Epidermal melanocyte (primary cell): ENCODE data around the gene MCF2L2.

Source experiments
- DNase-seq: peaks from one replicate; pipeline ENCODE4 v3.0.0; 2011; ENCODE audit warnings: low spot score; ENCODE audit not compliant: insufficient read length

Gene MCF2L2

DNA sequence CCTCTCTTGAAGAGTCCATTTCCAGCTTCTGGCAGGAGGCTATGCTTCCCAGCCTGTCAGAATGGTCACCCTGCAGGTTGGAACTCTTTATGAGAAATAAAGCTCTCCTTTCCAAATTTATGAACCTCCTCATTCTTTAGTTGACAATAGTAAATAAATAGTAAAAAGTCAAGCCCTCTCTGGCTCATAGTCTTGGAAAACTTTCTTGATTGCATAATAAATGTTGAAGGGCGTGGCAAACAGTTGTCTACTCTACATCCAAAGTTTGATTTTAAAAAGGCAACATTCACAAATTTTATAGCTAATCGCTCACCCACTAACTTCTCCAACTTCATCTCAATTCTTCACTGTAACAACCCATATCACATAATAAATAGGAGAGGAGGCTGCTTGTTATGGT lies 58.8 kb downstream of the MCF2L2 start:
- DNase-seq: no peak

DNA sequence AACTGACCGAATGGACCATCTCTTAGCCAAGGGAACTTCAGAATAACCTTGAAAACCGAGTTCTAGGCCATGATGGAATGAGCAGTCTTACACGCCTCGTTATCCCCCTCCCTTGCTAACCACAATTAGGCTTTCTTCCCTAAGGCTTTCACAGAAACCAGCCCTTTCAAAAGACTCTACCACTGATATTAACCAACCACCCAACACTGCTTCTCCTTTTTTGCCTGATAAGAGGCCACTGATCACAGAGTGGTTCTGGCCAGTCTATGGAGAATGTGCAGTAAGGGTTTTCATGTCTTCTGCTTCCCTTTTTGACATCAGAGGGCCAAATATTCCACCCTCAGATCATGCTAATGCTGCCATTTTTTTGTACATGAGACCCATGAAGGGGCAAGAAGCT lies 59.3 kb downstream of the MCF2L2 start:
- no peak for DNase-seq

DNA sequence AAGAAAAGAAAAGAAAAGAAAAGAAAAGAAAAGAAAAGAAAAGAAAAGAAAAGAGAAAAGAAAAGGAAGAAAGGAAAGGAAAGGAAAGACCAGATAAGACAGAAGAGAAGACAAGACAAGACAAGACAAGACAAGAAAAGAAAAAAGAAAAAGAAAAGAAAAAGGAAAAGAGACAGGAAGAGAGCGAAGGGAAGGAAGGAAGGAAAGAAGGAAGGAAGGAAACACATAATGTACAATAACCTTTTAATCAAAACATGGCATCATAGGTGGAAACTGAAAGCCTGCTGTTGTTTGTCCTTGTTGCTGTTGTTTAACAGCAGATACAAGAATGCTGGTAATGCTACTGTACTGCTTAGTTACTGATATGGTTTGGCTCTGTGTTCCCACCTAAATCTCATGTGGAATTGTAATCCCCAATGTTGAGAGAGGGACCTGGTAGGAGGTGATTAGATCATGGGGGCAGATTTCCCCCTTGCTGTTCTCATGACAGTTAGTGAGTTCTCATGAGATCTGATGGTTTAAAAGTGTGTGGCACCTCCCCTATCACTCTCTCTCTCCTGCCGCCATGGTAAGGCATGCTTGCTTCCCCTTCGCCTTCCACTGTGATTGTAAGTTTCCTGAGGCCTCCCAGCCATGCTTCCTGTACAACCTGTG lies 67.3 kb downstream of the MCF2L2 start:
- no peak for DNase-seq

DNA sequence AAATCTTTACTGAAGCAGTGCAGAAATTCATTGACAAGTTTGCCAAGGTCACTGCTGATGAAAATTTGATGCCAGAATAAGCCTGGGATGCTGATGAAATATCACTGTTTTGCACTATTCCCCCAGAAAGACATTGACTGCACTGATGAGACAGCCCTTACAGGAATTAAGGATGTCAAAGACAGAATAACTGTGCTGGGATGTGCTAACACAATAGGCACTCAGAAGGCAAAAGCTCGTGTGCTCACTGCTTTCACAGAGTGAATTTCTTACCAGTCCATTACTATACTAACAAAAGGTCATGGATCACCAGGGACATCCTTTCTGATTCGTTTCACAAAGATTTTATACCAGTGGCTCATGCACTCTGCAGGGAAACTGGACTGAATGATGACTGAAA lies 69.4 kb downstream of the MCF2L2 start:
- no peak for DNase-seq

DNA sequence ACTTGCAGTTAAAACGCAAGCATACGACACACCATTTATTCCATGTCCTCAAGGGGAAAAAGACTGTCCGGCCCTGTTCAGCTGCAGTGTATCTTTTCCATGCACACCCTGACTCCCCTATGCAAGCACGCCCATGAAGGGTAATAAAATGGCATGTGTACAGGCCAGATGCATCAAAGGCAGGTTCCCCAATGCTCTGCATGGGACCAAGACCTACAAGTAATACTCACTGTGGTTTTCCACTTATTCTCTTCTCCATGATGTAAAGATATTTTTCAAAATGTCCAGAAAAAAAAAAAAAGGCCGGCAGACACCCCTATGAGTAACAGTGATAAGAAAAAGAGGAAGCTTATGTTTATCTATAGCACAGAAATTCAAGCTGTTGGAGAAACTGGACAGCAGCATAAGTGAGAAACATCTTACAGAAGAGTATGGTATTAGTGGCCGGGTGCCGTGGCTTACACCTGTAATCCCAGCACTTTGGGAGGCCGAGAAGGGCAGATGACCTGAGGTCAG lies 70.8 kb downstream of the MCF2L2 start:
- no peak for DNase-seq

DNA sequence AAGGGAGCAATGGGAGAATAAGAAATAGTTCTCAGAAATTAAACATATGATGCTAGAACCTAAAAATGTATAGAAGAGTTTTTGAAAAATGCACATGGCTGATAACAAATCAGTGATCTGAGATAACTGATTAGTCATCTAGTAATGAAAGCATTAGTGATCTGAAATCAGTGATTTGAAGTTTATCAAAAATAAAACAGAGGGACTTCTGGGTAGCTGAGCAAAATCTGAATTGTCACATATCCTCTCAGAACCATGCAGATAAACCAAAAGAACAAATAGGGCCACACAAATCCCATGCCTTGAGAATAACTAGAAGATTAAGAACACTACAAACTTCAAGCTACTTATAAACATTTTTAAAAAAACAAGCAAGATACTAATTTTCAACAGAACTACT lies 71.5 kb downstream of the MCF2L2 start:
- no peak for DNase-seq

DNA sequence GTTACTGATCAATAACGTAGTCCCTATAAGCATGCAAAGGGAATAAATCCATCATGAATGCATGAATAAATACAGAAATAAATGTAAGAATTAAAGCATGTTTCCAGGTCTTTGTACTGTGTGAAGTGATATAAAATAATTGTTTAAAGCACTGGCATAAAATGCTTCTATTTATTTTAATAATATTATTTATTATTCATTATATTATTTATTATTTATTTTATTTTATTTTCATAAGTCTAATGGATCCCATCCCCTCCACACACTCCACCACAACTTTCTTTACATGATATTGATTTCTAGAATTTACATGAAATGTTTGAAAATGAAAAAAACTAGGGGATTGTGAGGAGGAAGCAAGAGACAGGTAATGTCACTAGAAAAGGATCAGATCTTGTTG lies 73.5 kb downstream of the MCF2L2 start:
- DNase-seq: no peak

DNA sequence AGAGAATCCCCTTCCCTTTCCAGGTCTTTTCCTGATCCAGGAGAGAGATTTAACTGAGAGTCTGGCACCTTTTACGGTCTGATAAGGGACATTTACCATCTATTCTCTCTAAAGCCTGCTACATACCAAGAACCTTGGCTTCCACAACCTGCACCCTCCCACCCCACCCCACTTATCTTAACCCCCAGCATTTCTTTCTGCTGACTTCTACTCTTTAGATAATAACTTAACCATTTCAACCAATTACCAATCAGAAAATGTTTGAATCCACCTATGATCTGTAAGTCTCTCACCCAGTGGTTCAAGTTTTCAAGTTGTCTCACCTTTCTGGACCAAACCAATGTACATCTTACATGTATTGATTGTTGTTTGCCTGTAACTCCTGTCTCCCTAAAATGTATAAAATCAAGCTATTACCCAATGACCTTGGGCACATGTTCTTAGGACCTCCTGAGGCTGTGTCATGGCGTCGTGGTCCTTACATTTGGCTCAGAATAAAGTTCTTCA lies 74.0 kb downstream of the MCF2L2 start:
- no peak for DNase-seq

DNA sequence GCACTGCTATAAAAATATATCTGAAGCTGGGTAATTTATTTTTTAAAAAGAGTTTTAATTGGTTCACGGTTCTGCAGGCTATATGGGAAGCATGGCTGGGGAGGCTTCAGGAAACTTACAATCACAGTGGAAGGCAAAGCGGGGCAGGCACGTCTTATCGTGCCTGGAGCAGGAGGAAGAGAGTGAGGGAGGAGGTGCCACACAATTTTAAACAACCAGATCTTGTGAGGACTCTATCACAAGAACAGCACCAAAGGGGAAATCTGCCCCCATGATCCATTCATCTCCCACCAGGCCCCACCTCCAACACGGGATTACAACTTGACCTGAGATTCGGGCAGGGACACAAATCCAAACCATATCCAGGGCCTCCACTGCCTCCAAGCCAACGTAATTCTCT lies 75.0 kb downstream of the MCF2L2 start:
- DNase-seq: no peak

DNA sequence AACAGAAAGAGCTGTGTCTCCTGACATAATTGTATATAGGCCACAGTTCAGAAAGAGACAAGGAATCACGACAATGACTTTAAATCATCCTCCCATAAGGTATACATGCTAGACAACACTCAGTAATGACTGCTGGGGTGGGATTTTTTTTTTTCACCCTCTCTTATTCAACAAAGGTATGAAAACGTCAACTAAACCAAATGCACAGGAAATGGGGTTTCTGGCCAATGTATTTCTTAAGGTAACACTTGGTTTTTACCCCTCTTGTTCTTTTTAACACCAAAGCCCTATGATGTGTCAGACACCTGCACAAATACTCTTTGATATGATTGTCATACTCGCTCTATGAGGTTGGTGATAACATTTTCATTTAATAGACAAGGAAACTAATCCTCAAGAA lies 78.3 kb downstream of the MCF2L2 start:
- no peak for DNase-seq

DNA sequence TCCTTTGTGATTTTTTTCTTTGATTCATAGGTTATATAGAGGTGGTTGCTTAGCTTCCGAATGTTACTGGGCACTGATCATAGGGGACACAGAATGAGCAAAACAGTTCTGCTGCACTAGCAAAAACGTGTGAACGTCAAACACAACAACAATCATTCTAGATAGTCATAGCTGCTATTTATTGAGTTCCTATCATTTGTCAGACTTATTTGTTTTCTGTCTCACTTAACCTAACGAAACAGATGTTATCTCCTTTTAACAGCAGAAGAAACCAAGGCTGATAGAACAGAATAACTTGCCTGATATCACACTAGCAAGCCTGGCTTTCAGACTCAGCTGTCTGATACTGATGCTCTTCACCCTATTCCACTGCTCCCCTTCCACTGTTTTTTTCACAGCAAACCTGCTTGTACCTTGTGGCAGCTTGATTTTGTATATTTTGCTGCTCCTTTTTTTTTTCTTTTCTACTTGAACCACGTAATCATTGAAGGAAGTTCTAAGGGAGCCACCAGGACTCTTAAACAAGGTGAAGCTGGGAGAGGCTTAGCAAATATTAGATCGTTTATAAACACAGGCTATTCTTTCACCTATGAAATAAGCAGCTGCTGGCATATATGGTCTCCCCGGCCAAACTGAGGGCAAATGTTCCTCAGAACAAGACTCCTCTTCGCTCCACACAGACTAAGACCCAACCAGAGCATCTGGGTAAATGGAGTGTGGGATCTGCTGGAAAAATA lies 78.8 kb downstream of the MCF2L2 start:
- DNase-seq: no peak

DNA sequence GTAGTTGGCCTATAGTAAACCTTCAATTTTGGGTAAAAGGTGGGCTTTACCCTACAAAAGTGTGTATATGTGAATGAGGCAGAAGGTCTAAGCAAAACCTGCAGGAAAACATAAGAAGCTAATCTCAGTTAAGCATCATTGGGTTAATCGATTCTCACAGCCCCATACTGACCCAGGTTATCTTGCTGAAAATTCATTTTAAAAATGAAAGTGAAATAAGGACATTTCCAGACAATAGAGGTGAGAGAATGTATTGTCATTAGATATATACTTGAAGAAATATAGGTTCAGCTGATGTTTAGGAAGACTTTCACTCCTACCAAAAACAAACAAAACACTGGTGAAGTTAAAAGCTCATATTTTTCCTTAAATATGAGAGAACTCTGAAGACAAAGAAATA lies 85.6 kb downstream of the MCF2L2 start:
- no peak for DNase-seq

DNA sequence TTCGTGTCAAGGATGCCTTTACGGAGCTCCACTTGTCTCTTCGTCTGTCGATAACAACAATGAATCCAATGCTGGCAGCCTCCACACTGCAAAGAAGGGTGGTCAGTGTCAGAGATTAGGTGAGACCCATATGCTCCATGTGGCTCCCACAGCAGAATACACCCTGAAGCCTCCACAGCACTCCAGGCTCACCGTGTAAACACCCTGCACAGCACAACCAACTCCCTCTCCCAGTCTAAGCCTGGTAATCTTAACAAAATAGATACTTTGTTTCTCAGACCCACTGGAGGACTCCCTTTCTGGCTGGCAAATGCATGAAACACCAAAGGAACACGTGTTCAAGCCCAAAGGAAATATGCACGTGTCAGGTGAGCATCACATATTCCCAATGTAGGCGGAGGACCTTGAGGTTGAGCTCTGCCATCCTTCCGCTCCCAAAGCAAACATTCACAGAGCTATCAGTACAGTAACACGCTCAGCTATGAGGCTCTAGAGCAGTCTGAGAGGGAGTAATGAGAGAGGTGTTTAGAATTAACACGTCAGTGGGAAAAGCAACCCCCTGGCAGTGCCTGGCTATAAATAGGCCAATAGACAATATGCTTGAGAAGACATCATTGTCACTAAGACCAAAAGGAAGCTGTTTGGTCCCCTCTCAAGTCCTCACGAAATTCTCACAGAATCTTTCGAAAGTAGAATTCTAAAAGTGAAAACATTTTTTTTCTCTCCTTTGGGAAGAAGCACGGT lies 86.7 kb downstream of the MCF2L2 start:
- no peak for DNase-seq

DNA sequence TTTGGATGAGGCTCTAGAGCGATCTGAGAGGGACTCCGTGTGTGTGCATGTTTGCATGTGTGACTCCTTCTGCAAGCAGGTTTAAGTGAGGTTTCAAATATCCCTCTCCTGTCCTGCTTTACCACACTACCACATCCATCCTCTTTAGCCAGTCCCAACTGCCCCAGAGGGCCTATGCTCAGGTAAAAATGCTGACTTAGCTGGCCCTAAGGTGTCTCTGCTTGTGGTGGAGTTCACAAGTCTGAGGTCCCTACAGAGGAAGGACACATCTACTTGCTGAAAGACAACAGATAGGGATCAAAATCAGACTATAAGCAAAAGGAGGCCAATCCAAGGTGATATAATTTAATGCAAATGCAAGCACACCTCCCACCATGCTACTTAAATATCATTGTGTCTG lies 88.2 kb downstream of the MCF2L2 start:
- no peak for DNase-seq

DNA sequence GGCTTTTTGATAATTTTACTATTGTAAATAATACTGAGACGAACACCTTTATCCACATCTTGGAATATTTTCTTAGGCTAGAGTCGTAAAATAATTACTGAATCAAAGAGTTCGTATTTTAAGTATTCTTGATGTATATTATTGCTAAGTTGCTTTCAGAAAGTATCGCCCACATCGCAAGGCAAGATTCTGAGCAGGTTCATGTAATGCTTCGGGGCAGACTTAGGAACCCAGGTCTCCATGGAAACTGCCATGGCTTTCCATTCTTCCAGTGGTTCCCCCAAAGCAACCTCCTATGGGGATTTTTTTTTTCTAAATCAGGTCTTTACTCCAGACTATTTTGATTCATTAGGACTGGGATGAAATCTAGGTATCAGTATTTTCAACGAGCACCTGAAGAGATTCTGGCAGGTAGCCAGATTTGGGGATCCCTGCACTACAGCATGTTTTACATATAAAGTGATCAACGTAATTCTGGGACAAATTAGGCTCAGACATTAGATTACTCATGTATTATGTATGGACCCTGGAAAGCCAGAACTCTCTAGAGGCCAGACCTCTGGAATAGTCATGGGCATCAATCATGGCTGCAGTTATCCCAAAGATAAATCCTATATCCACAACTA lies 88.8 kb downstream of the MCF2L2 start:
- no peak for DNase-seq

DNA sequence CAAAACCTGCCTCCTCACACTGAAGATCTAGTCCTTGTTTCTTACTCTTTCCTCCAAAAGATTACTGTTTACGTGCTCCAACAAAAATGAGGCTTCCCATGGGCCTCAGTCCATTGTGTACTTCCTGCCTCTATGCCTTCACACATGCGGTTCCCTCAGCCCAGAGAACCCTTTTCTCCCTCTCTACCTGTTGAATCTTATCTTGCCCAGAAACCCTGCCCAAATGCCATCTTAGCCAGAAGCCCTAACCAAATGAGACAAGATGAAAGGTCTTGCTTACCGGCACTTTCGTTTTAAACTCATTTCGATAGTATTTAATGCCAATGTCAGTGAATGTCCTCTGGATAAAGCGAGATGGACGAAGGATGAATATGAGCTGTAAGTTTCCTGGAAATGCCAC lies 89.9 kb downstream of the MCF2L2 start:
- no peak for DNase-seq

DNA sequence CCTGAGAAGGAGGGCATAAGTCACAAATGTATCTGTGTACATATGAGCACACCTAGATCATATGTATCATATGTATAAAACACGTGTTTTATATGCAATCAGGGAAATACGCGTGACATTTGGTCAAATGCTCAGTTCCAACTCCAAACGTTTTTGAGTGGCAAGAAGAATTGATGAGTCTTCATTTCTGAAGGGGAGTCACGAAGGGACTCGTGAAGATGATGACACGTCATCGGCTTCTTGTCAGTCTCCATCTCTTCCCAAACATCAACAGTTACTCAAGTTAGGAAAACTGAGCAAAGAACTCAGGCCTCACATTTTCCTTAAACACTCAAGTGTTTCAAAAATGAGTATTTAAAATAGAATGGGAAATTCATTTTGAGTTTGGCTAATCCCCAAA lies 95.9 kb downstream of the MCF2L2 start:
- no peak for DNase-seq

DNA sequence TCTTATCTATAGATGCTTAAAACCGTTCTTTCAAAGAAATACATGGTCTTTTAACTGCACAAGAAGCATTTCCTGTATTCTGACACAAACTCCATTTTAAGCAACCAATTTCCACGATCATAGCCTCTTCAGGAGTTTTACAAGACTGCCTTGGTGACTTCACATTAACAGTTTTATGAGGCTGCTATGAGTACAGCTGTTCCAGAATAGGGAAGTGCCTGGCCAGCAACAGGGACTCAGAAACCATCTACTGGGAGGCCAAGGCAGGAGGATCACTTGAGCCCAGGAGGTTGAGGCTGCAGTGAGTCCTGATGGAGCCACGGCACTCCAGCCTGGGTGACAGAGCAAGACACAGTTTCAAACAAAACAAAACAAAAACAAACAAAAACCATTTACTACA lies 96.9 kb downstream of the MCF2L2 start:
- DNase-seq: no peak

DNA sequence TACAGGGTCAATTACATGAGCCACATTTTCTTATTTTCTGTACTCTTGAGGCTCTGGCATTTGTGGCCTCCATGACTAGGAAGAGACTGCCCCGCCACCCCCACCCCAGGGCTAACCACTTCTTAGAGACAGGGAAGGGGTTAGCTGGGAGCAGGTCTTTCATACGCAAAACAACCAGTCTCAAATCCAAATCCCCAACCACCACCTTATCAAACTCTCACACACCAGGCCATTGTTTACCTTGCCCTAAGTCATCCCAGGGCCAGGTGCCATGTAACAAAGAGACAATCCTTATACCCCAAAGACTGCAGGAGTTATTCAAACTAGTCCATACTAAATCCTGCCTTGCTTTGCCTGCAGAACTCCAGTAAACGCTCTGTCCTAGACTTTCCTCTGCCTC lies 97.5 kb downstream of the MCF2L2 start:
- no peak for DNase-seq

DNA sequence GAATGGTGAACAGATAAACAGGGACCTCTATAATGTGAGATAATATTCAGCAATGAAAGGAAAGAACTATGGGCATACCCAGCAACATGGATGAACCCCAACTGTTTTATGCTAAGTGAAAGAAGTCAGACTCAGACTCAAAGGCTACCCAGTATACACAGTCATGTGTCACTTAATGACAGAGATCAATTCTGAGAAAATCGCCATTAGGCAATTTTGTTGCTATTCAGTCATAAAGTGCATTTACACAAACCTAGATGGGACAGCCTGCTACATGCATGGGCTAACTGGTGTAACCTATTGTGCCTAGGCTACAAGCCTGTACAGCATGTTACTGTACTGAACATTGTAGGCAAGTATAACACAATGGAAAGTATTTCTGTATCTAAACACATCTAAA lies 98.9 kb downstream of the MCF2L2 start:
- no peak for DNase-seq

DNA sequence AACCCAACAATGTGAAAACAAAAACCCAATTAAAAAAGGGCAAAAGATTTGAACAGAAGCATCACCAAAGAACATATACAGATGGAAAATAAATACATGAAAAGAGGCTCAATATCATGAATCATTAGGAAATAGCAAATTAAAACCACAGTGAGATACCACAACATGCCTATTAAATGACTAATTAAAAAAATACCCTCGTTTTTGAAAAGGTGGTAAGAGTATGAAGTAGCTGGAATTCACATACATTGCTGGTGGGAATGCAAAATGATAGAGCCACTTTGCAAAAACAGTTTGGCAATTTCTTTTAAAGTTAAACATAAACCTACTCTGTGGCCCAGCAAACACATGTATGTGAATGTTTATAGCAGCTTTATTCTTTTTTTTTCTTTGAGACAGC lies 99.6 kb downstream of the MCF2L2 start:
- no peak for DNase-seq

DNA sequence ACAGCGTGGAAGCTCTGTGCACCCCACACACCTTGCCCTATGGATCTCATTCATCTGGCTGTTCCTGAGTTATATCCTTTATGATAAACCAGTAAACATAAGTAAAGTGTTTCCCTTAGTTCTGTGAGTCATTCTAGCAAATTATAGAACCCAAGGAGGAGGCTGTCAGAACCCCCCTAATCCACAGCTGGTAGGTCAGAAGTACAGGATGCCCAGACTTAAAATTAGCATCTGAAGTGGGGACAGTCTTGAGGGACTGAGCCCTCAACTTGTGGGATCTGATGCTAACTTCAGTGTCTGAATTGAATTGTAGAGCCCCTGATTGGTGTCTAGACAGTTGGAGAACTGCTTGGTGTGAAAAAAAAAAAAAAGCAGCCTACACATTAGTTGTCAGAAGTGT lies 100.3 kb downstream of the MCF2L2 start:
- no peak for DNase-seq
